ENCODE results near the gene TMEM109. TPM values are rescaled to one million over a fixed set of nuclear protein-coding genes. Genes with fewer than 3 reads are reported as not detected.

TMEM109 gene
- total and polyA plus RNA-seq, 2 of the 13 experiments (the other 11 are each of a cell fraction or from before 2014, with no cell fraction given): 7.7 to 18.0 TPM

- no peak for TF ChIP-seq HOXD1 (CRISPR knock-in tag; IDR thresholded peaks at IDR 0.05)
Measured at GRCh38 chr11:60947700-60948099, 33.7 kb downstream of the TMEM109 start (continued).

- Histone ChIP-seq H3K4me3 (replicated peaks in 1 of 3; ENCODE audit: insufficient read depth in 1 of 3, low read depth in 2 of 3, low read length in 3 of 3) (no peak overlapping the region), H3K9me3 (ENCODE audit: low read length) (no peaks in the 10 kb centered on the region), H3K36me3 (replicated peaks in 1 of 2; ENCODE audit: control insufficient read depth in 1 of 2, insufficient read depth in 2 of 2, low read length in 2 of 2) (no peaks in the 10 kb centered on the region), H3K79me2 (ENCODE audit: insufficient read depth, low read length) (no peaks in the 10 kb centered on the region), H3K4me2 (ENCODE audit: low read depth, low read length) (no peak overlapping the region), H3K27ac (ENCODE audit: extremely low read length, insufficient read depth, low read length) (no peak overlapping the region), H2AFZ (ENCODE audit: low read length) (no peak overlapping the region), H4K20me1 (ENCODE audit: insufficient read depth, low read length) (no peaks in the 10 kb centered on the region), H3K9ac (ENCODE audit: insufficient read depth, low read depth, low read length) (no peak overlapping the region), H3K4me1 (ENCODE audit: insufficient read depth, low read length) (no peaks in the 10 kb centered on the region), H3K27me3 (ENCODE audit: control insufficient read depth in 1 of 2, insufficient read depth in 2 of 2, low read length in 2 of 2) (peaks cover 0 to 13% of the 10 kb centered on the region in 2 experiments; a peak in 1 of 5 replicates)
- WGBS (ENCODE audit: low lambda C conversion rate): 23% methylated on average over 4 of the region's 5 CpGs
- CTCF ChIA-PET (ENCODE audit: low intra/inter-chr PET ratio, low total read pairs): no interaction called here
- in situ Hi-C loops (cut with HindIII; ENCODE audit: extremely low pct_ligation_motif_present, low pct_unique_long_range_greater_than_20kb): no loop called here
- DNase-seq (ENCODE audit: low spot score) (no peak), ATAC-seq (no peak), FAIRE-seq (no peak)
- no TSS peak for BruUV-seq (replicated peaks)
- TF ChIP-seq GTF2F1 (IDR thresholded peaks at IDR 0.05; ENCODE audit: low read length) (no peak), ZNF775 (CRISPR knock-in tag; IDR thresholded peaks at IDR 0.05; ENCODE audit: borderline replicate concordance) (no peak), ZBTB42 (CRISPR knock-in tag; IDR thresholded peaks at IDR 0.05) (no peak), KAT2B (IDR thresholded peaks at IDR 0.05; ENCODE audit: borderline replicate concordance, low read depth, low read length) (no peak), CENPX (CRISPR knock-in tag; IDR thresholded peaks at IDR 0.05) (no peak), NR1H2 (CRISPR knock-in tag; IDR thresholded peaks at IDR 0.05; ENCODE audit: borderline replicate concordance, low read depth) (no peak), RFXANK (CRISPR knock-in tag; IDR thresholded peaks at IDR 0.05) (no peak), ZNF670 (CRISPR knock-in tag; IDR thresholded peaks at IDR 0.05; ENCODE audit: borderline replicate concordance) (no peak), ARNT2 (CRISPR knock-in tag; IDR thresholded peaks at IDR 0.05; ENCODE audit: low read depth) (no peak), ZNF101 (CRISPR knock-in tag; IDR thresholded peaks at IDR 0.05; ENCODE audit: borderline replicate concordance, low read depth) (no peak), ZNF318 (CRISPR knock-in tag; IDR thresholded peaks at IDR 0.05) (no peak)
- POLR2A ChIA-PET: no interaction called here
- intact Hi-C loops (cut with micrococcal nuclease; ENCODE audit: unreplicated experiment): no loop called here
Measured at GRCh38 chr11:60948250-60948649, 34.3 kb downstream of the TMEM109 start.
